ENCODE results near the gene FFAR1. TPM values are rescaled to one million over a fixed set of nuclear protein-coding genes. Genes with fewer than 3 reads are reported as not detected.
A peak's percentile ranks its signal among the peaks of the same experiment; 100 is the strongest.

FFAR1 gene
- under 1 TPM; 0.46 to 0.70 (median 0.53) TPM for polyA plus RNA-seq (ENCODE audit: insufficient read length in 3 of 3)
- long read RNA-seq, donor 1: 0 reads
- long read RNA-seq, donor 2: 0 reads
- long read RNA-seq, donor 3: 0 reads
- long read RNA-seq, donor 4: 0 reads
- long read RNA-seq, donor 5: 0 reads
- long read RNA-seq, donor 6, partial matches to known transcripts: 0 of 1 reads
- long read RNA-seq, donor 6, other reads (novel, unspliced or antisense): 0 of 1 reads
- long read RNA-seq, donor 7, partial matches to known transcripts: 0 of 1 reads
- long read RNA-seq, donor 7, other reads (novel, unspliced or antisense): 0 of 1 reads
- long read RNA-seq, donor 8: 0 reads
- long read RNA-seq, donor 9: 0 reads
- long read RNA-seq, donor 10: 0 reads
- long read RNA-seq, donor 11: 0 reads
- long read RNA-seq, donor 12: 0 reads
- long read RNA-seq, donor 13: 0 reads
- long read RNA-seq, donor 14: 0 reads
- long read RNA-seq, donor 15: 0 reads
- long read RNA-seq, donor 16, partial matches to known transcripts: 0 of 1 reads
- long read RNA-seq, donor 16, other reads (novel, unspliced or antisense): 0 of 1 reads

DNA sequence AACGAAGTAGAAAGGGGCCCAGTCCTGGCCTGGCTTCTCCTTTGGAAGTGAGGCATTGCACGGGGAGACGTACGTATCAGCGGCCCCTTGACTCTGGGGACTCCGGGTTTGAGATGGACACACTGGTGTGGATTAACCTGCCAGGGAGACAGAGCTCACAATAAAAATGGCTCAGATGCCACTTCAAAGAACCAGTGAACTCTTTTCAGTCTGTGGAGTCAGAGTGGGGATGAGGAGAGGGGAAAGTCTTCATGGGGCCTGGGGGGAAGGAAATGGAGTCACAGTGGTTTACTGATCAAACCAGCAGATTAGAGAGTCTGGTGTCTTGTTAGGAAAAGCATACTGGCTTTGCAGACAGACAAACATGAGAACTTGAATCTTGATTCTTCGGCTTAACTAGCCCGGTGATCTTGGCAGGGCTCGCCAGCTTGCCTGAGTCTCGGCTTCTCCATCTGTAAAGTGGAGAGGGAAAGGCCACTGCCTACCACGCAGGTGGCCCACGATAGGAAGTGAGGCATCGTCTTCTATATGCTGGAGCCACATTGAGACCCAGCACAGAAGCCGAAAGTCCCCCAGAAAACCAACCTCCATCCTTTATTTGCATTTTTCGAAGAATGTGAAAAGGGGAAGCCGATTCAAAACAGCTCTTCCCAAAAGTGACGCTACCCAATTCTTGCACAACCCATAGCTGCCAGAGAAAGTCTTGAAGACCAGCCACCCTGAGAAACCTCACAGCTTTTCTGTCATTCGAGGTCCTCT is at the start of gene FFAR1:
TSS of gene FFAR1 (plus strand) at position 732 of the 759 bp plus-strand sequence. CDS start 3,650 bp downstream, outside the sequence.
- DNase-seq: no peak

DNA sequence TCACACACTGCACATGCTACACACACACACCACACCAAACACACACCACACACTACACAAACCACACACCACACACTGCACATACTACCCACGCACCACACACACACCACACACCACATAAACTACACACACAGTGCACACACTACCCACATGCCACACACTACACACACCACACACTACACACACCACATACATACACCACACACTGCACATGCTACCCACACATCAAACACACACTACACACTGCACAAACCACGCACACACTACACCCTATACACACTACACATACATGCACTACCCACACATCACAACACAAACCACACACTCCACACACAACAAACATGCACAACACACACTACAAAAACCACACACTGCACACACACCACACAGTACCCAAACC is 49.8 kb upstream of the FFAR1 start:
- no peak for DNase-seq

GRCh38 chr19:35298561-35298972 is 49.1 kb upstream of the FFAR1 start:
- DNase-seq: no peak

- DNase-seq: no peak
Measured at GRCh38 chr19:35299523-35300338, 48.0 kb upstream of the FFAR1 start.

DNA sequence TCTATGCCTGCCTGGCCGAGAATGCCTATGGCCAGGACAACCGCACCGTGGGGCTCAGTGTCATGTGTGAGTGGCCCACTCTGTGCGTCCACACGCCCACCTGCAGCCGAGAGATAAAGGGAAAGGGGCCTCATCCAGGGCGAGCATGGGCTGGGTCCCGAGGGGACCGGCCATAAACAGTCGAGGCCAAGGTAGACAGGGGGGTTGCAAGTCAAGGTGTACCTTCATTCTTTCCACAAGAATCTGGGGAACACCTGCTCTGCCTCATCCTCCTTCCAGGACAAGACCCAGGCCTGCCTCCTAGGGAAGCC is 47.4 kb upstream of the FFAR1 start:
- DNase-seq: no peak

- no peak for DNase-seq
Measured at GRCh38 chr19:35301961-35302360, 45.7 kb upstream of the FFAR1 start.

- DNase-seq: no peak
Measured at GRCh38 chr19:35302446-35302845, 45.3 kb upstream of the FFAR1 start.

- DNase-seq: no peak
Measured at GRCh38 chr19:35303357-35303915, 44.3 kb upstream of the FFAR1 start.

DNA sequence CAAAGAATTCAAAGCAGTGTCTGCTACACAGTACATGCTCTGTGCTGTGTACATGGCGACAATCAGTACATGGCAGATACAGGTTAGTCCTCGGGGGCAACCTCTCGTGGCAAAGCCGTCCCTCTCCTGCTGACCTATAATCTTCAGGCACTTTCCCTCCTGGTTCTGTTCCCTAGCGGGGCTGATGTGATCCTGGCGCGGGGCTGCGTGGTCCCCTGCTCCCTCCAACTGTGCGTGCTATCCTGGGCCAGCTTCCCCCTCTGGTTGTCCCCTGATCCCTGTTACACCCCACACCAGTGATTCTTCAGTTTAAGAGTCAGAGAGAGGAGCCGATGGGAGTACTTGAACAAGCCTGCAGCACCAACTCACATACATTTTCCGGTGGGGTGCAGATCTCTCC is 43.7 kb upstream of the FFAR1 start:
- no peak for DNase-seq

GRCh38 chr19:35305181-35305580 is 42.5 kb upstream of the FFAR1 start:
- DNase-seq: no peak

DNA sequence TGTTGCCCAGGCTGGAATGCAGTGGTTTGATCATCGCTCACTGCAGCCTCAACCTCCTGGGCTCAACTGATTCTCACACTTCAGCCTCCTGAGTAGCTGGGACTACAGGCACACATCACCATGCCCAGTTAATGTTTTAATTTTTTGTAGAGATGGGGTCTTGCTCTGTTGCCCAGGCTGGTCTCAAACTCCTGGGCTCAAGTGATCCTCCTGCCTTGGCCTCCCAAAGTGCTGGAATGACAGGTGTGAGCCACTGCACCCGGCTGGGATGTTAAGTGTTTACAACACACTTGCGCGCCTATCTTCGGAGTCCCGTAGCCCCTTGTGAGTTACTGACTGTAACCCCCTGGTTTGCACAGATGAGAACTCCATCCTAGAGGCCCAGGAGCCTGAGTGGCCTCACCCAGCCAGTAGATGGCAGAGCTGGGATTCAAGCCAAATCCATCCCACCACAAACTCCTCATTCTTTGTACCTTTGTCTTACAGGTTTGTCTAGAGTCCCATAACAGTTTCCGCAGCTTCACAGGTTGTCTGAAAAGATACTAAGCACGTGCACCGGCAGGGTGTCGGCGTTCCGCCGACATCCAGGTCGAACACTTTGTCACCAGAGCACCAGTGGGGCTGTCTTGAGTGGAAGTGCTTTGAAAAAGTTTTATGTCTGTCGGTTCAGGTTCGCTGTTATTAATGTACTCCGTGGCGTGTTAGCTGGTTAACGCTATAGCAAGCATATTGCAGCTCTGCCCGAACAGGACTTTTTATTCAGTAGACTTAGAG is 41.0 kb upstream of the FFAR1 start:
- no peak for DNase-seq

GRCh38 chr19:35307931-35308330 is 39.8 kb upstream of the FFAR1 start:
- no peak for DNase-seq

GRCh38 chr19:35308910-35309309 is 38.8 kb upstream of the FFAR1 start:
- DNase-seq: no peak

- peak; percentile 87 for DNase-seq
Measured at GRCh38 chr19:35309481-35310279, 38.0 kb upstream of the FFAR1 start.

GRCh38 chr19:35310331-35310730 is 37.4 kb upstream of the FFAR1 start:
- DNase-seq: no peak

GRCh38 chr19:35310811-35311465 is 36.8 kb upstream of the FFAR1 start:
- DNase-seq: no peak

DNA sequence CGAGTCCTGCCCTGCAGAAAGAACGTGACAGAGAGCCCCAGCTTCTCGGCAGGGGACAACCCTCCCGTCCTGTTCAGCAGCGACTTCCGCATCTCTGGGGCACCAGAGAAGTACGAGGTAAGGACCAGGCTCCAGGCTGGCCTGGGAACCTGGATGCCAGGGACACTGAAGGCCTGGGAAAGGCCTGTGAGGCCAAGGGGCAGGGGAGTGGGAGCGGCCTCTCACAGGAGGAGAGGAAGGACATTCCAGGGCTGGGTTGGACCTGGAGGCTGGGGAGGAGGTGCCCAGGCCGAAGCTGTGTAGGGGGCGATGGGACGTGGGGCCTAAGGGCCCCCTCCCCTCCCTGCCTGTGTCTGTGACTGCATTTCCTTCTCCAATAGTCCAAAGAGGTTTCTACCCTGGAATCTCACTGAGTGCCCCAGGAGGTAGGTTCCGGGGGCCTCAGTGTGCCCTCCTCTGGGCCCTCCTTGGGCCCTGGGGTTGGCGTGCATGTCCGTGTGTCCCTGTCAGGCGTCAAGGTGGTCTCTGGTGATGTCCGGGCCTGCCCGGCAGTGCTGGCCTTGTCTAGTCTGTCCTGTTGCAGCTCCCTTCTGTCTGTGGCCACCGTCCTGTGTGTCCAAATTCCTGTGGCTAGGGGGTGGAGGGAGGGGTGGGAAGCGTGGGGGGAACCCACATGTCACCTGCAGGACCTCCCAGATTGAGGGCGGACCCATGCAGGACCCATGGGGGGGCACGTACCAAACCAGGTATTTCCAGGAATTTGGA is 35.6 kb upstream of the FFAR1 start:
- DNase-seq: no peak

GRCh38 chr19:35313587-35313986 is 34.1 kb upstream of the FFAR1 start:
- no peak for DNase-seq

GRCh38 chr19:35314031-35314430 is 33.7 kb upstream of the FFAR1 start:
- DNase-seq: no peak
